ENCODE data around the gene GBE1. TPM values are rescaled to one million over a fixed set of nuclear protein-coding genes. Genes with fewer than 3 reads are reported as not detected.

The GBE1 gene
- total RNA-seq, 2 experiments from 2014 or later, result 3.7 to 4.4 TPM

DNA sequence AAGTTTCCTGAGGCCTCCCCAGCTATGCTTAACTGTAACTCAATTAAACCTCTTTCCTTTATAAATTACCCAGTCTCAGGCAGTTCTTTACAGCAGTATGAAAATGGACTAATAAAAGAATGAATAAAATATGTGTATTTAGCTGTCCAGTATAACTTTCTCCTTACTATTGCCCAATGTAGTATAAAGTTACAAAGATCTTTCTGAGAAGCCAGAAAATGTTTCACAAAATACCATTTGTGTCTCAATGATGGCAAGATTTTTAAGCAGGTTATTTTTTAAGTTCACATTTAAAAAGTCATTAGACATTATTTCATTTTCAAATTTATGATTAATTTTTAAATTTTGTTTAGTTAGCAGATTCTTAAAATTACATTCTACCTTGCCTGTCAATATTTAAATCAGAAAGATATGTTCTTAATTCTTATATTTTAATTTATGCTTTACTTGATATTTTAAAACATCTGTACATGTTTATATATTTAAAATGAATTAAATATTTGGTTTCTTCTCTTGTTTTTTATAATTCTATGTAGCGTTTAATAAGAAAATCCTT lies 189.2 kb downstream of the GBE1 start:
- Histone ChIP-seq H3K9me3 (ENCODE audit: control insufficient read depth in 1 of 2, insufficient read depth in 1 of 2, low read length in 2 of 2) (no peaks in the 10 kb centered on the region), H3K4me3 (ENCODE audit: low read length) (no peak overlapping the region), H3K36me3 (ENCODE audit: insufficient read depth, low read length) (no peaks in the 10 kb centered on the region), H3K4me1 (ENCODE audit: insufficient read depth, low read length) (no peaks in the 10 kb centered on the region), H3K27me3 (ENCODE audit: control insufficient read depth in 1 of 2, insufficient read depth in 2 of 2, low read length in 2 of 2) (no peaks in the 10 kb centered on the region), H3K27ac (ENCODE audit: low read depth in 1 of 2, low read length in 2 of 2) (no peak overlapping the region)
- Mint-ChIP-seq H3K4me3 (no peak overlapping the region), H3K9me3 (peaks cover 2% of the 10 kb centered on the region), H3K36me3 (ENCODE audit: low read depth) (peaks cover 26% of the 10 kb centered on the region), H3K27ac (no peak overlapping the region), H3K4me1 (ENCODE audit: low read depth) (peaks cover 4% of the 10 kb centered on the region), H3K27me3 (no peaks in the 10 kb centered on the region)
- ChIA-PET CTCF (no interaction called here), POLR2A (no interaction called here)
- DNase-seq, result no peak
- no peak for ATAC-seq (ENCODE audit: poor library complexity)
- no peak for TF ChIP-seq CTCF (IDR thresholded peaks at IDR 0.05)
- intact Hi-C loops (cut with DNase I, micrococcal nuclease), result no loop called here

- Histone ChIP-seq H3K27me3 (ENCODE audit: control insufficient read depth in 1 of 2, insufficient read depth in 2 of 2, low read length in 2 of 2) (no peaks in the 10 kb centered on the region), H3K4me1 (ENCODE audit: insufficient read depth, low read length) (no peaks in the 10 kb centered on the region), H3K9me3 (ENCODE audit: control insufficient read depth in 1 of 2, insufficient read depth in 1 of 2, low read length in 2 of 2) (peaks cover 0 to 5% of the 10 kb centered on the region in 2 experiments), H3K27ac (ENCODE audit: low read depth in 1 of 2, low read length in 2 of 2) (no peak overlapping the region), H3K4me3 (ENCODE audit: low read length) (no peak overlapping the region), H3K36me3 (ENCODE audit: insufficient read depth, low read length) (no peaks in the 10 kb centered on the region)
- Mint-ChIP-seq H3K4me1 (ENCODE audit: low read depth) (peaks cover 4% of the 10 kb centered on the region), H3K27me3 (no peaks in the 10 kb centered on the region), H3K4me3 (no peak overlapping the region), H3K27ac (no peak overlapping the region), H3K9me3 (peaks cover 6% of the 10 kb centered on the region), H3K36me3 (ENCODE audit: low read depth) (peaks cover 53% of the 10 kb centered on the region)
- no peak for TF ChIP-seq CTCF (IDR thresholded peaks at IDR 0.05)
- CTCF ChIA-PET, result no interaction called here
- DNase-seq, result no peak
- ATAC-seq (ENCODE audit: poor library complexity), result no peak
- intact Hi-C loops (cut with DNase I, micrococcal nuclease), result no loop called here
- POLR2A ChIA-PET, result no interaction called here
Measured at GRCh38 chr3:81568378-81568777, 193.1 kb downstream of the GBE1 start.

DNA sequence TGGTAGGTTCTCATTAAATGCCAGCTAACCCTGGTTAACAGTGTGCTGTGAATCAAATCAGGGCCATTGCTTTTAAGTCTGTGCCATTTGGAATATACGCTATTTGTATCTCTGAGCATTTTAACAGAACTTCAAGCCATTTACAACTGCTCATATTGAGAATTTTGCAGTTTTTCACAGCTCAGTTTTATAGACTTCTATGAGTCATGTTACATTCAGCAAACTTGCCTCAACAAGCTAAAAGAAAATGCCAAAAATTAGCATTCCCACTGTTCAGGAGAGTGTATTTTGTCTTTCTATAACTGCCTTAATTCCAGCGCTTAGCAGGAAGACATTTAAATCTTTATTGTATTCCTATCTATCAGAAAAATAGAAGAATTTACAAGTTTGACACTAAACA lies 196.4 kb downstream of the GBE1 start:
- no peaks in the 10 kb centered on the region for H3K4me1 ChIP-seq (ENCODE audit: insufficient read depth, low read length)
- POLR2A ChIA-PET, result no interaction called here
- intact Hi-C loops (cut with DNase I, micrococcal nuclease), result no loop called here
- CTCF ChIA-PET, result no interaction called here
- H3K27ac Mint-ChIP-seq, result no peak overlapping the region
- H3K9me3 ChIP-seq (ENCODE audit: control insufficient read depth in 1 of 2, insufficient read depth in 1 of 2, low read length in 2 of 2), result peaks cover 0 to 5% of the 10 kb centered on the region in 2 experiments
- no peak for TF ChIP-seq CTCF (IDR thresholded peaks at IDR 0.05)
- peaks cover 6% of the 10 kb centered on the region for H3K9me3 Mint-ChIP-seq
- ATAC-seq (ENCODE audit: poor library complexity) (no peak), DNase-seq (no peak)
- H3K27me3 ChIP-seq (ENCODE audit: control insufficient read depth in 1 of 2, insufficient read depth in 2 of 2, low read length in 2 of 2), result no peaks in the 10 kb centered on the region
- H3K36me3 Mint-ChIP-seq (ENCODE audit: low read depth), result peaks cover 38% of the 10 kb centered on the region
- H3K4me3 ChIP-seq (ENCODE audit: low read length), result no peak overlapping the region
- H3K27ac ChIP-seq (ENCODE audit: low read depth in 1 of 2, low read length in 2 of 2), result no peak overlapping the region
- H3K36me3 ChIP-seq (ENCODE audit: insufficient read depth, low read length), result no peaks in the 10 kb centered on the region
- no peaks in the 10 kb centered on the region for H3K4me1 Mint-ChIP-seq (ENCODE audit: low read depth)
- no peaks in the 10 kb centered on the region for H3K27me3 Mint-ChIP-seq
- H3K4me3 Mint-ChIP-seq, result no peak overlapping the region
